Stimulated activated CD8-positive, alpha-beta memory T cell treated with anti-CD3 and anti-CD28 coated beads, Interleukin-12 subunit alpha, Interleukin-12 subunit beta, amount 100 ng/mL, for 4 hours (primary cell): ENCODE results near the gene SOX9.

ENCODE experiments used
- DNase-seq: peaks from one replicate; pipeline ENCODE4 v3.0.0-alpha.2; 2020; ENCODE audit warnings: low read depth

Gene SOX9

DNA sequence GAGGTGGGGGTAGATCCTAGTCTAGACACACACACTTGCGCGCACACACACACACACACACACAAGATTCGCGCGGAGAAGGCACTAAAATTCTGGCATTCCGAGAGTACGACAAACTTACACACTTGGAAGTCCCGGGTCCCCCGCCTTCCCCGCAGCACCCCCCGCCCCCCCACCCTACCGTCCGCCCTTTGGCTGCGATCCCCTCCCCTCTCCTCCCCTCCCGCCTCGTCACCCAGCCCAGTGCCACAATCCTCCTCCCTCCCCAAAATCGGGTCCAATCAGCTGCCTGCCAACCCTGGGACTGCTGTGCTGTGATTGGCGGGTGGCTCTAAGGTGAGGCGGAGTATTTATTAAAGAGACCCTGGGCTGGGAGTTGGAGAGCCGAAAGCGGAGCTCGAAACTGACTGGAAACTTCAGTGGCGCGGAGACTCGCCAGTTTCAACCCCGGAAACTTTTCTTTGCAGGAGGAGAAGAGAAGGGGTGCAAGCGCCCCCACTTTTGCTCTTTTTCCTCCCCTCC is at the start of gene SOX9:
Gene SOX9 (plus strand): TSS at position 379 of the 522 bp plus-strand sequence. CDS start 372 bp downstream, outside the sequence.
- DNase-seq = no peak

DNA sequence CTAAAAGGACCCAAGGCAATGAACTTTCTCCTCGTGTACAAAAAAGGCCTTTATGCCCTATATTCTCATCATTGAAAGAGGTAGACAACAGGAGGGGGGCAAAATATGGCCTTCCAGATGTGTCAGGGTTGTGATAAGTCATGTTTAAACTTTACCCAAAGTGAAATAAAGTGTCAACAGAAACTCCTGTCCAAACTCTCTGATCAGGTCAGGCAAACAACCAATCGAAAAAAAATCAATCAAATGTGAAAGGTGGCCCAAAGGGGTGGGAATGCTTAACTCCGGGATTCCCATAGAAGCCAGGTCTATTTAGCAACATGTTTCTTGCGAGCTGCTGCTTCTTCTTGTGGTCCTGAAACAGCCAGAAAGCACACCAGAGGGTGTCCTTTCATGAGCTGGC is 49.5 kb upstream of the SOX9 start:
- DNase-seq = no peak

DNA sequence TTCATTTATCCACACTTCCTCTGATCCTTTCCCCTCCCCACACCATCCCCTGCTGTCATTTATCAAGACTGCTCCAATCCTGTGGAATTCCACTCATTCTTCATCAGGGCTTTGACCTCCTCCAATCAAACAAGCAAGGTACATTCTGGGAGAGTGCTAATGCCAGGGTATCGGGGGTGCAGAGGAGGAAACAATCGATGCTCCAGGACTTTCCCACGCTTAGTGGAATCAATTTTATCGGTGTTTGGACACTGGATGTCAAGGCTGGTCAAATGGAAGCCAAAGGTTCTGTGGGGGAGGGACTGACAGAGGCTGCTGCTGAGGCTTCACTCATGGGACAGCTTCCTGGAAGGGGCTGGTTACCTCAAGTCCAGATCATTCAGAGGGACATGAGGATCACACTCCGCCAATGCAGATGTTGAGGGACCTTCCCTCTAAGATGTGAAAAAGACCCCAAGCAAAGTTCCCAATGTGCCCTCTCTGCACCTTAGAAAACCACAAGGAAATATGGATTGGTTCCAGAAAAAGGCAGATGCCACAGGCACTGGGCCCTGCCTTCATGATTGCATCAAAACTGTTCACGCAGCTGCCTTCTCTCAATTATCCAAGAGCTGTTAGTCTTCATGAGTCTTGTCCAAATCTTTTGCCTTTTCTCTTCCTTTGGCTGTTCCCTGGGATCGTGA is 44.7 kb upstream of the SOX9 start:
- DNase-seq = no peak

DNA sequence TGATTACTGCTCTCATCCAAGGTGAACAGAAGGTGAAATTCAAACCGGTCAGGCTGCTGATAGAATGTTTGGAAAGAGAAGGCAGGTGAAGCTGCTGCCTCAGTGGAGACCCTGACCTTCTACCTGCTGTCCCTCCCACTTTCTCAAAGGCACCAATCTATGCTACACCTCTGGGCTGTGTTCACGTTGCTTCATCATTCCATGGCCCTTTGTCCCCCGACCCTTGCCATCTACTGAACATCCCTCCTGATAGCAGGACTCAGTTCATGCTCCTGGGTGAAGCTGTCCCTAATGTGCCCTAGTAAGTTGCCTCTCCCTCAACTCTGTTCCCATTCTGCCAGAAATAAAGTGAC is 44.2 kb upstream of the SOX9 start:
- no peak for DNase-seq

DNA sequence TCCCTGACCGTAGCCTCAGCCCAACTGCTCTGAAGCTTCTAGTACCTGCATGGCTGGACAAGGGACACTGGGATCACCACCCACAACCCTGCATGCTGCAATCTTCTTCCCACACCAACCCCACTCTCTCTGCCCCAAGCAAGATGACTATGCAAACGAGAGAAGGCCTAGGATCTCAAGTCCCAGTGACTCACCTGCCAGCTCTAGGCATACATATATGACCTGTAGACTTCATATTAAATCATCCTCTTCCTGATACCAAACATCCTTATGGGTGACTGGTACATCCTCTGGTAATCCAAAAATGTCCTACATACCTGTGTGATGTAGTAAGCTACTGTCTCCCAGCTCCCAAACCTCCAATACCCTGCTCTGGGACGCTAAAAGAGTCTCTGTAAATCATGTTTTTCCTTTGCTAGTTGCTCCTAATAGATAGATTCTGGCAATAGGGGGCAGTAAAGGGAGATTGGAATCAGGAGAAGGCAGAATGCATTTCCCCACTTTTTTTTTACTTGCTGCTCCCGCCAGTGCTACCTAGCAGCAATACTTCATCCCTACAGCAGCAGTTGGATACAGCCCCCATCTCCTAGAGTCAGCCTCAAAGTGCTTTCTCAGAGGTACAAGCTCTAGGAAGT is 43.4 kb upstream of the SOX9 start:
- DNase-seq = no peak

DNA sequence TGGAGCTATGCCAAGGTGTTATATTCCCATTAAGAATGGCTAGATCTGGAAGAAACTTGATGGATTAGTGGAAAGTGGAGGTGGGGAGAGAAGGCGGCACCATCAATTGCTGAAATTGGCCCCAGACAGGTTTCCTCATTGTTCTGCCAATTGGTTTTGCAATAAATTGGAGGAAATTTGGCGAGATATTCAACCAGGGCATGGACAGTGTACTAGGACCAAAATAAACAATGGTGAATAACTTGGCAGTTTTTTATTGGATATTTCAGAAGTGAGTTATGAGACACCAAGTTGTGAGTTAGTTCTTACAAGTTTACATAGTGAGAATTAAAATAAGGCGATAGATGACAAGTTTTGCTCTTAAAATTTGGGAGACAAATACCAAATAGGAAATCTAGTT is 41.1 kb upstream of the SOX9 start:
- no peak for DNase-seq

DNA sequence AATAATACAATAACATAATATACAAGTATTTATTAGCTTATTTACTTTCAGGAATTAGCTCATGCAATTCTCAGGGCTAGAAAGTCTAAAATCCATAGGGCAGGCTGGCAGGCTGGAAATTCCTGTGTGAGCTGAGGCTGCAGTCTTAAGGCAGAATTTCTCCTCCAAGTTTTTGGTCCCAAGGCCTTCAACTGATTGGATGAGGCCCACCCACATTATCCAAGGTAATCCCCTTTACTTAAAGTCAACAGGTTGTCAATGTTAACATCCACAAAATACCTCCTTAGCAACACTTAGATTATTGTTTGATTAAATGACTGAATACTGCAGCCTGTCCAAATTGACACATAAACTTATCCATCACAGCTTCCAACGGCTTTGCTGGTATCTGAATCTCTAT is 32.9 kb upstream of the SOX9 start:
- DNase-seq = no peak

DNA sequence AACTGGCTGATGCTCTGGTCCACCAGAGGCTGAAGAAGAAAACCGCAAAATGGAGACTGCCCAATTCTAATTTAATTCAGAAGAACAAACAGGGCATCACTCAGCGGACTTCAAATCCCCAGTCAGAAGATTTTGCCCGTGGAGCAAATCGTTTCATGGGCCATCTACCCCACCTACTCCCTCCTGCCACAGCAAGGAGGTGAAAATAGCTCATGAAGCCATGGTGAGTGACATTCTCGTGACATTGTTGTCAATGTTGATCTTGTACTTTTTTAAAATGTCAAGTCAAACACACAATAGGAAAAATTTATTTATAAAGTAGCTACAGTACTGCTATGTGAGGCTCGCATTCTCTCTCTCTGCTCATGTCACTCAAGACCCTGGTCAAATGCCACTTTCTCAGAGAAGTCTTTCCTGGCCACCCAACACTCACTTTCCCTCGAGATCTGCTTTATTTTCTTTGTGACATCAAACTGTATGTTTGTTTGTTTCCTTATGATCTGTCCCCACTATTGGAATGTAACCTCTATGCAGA is 31.3 kb upstream of the SOX9 start:
- no peak for DNase-seq

DNA sequence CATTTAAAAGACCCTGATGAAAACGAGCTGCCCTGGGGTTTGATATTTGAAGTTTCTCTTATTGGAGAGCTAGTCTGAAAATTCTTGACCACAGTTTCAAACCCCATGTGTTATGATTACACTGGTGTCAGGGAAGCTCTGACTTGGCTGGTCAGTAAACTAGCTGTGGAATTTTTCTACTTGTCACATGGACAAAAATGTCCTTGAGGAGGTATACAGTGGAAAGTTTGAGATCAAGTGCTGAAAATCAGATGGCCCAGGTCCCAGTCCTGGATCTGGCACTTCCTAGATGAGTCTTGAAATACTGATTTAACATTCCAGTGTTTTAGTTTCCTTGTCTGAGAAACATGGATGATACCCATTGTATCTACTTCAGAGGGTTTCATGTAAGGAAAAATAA is 30.7 kb upstream of the SOX9 start:
- no peak for DNase-seq

DNA sequence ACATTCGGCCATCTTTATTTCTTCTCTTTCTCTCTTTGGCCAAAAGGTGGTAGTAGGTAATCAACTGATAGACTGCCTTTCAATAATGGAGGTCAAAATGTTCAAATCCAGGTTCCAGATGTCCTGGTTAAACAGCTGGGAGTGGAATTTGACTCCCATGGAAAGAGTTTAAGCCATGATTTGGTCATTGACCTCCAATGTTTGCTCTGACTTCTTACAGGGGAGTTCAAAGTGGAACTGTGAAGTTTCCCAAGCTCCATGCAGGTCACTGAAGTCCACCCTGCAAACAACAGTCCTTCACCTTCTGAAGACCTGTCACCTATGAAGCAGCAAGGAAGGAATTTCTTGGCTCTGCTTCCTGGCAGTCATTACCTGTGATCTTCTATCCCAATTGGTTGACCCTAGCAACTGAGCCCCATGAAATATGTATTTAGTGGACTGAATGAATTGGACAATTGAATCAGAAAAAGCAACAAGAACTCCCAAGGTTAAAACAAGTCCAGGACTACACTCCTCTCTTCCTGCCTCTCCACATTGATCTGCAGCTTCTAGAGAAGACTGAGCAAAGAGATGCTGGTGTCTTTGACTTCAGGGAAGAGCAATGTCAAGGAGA is 28.0 kb upstream of the SOX9 start:
- no peak for DNase-seq

DNA sequence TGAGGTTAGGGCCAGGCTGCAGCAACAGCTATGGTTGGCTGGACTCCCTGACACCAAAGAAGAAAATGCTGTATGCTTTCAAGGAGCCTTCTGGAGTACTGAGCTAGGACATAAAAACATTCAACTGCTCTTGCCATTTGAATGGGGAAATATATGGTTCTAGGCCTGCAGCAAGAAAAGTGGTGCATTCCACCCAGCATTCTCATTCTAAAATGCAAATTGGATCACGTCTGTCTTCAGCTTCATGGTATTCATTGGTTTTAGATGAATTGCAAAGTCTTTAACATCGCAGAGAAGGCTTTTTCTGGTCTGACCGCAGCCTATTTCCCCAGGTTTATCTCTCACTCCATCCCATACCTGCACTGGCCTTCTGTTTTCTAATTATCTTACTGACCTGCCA is 27.1 kb upstream of the SOX9 start:
- DNase-seq = no peak

DNA sequence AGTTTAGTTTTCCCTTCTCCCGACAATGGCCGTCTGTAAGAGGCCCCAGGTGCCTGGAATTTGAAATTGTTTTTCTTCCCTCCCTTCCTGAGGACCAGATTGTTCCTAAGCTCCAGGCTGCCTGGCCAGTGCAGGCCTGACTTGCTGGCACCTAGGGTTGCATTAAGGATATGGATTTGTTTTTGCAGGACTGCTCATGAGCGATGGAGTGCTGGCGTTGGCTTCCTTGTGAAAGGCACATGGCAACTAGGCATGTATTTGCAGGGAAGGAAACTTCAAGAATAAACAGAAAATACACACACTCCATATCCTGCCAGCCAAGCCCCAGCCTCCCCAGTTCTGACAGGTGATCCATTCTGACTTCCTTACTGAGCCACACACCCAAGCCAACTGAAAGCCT is 25.5 kb upstream of the SOX9 start:
- no peak for DNase-seq

DNA sequence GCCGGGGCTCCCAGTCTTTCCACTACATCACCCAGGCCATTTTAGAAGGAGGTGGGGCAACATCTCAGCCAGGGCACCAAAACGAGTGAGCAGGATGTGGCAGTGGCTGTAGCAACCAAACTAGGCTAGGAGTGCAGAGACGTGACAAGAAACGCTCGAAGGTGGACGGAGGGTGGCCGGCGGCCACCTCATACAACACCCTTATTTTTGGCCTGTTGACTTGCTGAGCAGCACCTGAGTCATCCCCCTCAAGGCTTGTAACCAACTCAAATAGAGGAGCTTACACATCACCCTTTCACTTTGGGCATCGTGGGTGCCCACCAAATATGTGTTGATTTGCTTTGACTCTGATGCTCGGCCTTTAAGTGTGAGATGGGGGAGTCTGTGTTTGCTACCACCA is 23.7 kb upstream of the SOX9 start:
- DNase-seq = no peak

DNA sequence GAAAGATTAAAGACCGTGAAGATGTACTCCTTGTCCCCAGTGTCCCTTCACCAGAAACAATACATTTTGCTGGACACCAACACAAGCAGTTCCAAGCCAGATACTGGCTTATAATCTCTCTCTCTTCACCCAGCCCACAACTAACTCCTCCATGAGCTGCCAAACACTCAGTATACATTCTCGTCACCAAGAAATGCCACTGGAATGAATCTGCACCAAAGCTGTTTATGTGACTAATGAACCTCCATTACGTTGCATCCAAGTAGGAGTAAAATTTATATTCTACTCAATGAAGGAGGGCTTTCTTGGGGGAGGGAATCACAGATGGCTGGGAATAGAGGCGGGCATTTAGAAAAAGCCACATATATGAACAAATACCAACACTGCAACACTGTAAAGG is 20.9 kb upstream of the SOX9 start:
- no peak for DNase-seq

DNA sequence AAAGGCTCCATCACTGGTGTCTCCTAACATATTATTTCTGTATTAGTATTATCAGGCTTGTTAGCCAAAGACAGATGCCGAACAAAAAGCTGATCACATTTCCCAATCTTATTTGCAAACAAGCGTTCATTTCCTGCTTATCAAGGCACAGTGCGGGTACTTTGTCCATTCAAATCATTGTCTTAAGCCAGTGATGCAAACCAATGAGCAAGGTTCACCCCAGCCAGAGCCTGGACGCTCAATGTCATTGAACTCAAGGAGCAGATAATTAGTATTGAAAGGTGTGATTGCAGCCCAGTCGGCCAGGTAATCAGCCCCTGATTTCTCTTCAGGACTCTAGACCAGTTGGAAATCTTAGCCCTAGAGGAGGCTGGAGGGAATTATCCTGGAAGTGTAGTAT is 20.4 kb upstream of the SOX9 start:
- no peak for DNase-seq

DNA sequence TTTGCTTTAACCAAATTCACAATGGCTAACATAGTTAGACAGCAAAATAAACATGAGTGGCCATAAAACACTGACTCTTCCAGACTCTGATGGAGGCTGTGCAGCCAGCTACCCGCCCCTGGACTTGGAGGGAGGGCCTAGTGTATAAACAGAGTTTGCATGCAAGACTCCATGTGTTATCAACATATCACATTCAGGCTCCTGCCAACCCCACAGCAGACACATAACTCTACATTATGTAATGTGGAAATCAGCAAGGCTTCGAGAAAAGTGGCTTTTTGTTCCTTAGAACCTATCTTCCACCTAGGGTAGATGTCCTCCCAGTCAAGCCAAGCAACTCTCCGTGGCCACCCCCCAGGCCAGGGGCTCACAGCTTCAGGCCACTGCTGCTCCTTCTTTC is 19.3 kb upstream of the SOX9 start:
- DNase-seq = no peak

DNA sequence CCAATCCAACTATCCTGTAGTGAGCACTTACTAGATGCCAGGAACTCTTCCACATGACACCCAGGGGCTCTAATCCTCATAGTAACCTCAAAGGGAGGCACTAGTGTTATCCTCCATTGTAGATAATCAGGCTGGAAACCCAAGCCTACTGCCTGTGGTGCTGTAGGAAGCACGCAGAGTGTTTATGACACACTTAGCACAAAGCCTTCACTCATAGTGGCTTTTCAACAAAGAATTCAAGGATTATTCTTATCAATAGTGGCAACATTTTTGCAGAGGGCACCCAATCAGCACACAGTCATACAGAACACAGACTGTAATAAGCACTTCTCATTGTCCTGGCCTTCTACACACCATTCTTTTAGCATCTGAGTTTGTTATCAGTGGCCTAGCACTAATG is 18.5 kb upstream of the SOX9 start:
- DNase-seq = no peak

DNA sequence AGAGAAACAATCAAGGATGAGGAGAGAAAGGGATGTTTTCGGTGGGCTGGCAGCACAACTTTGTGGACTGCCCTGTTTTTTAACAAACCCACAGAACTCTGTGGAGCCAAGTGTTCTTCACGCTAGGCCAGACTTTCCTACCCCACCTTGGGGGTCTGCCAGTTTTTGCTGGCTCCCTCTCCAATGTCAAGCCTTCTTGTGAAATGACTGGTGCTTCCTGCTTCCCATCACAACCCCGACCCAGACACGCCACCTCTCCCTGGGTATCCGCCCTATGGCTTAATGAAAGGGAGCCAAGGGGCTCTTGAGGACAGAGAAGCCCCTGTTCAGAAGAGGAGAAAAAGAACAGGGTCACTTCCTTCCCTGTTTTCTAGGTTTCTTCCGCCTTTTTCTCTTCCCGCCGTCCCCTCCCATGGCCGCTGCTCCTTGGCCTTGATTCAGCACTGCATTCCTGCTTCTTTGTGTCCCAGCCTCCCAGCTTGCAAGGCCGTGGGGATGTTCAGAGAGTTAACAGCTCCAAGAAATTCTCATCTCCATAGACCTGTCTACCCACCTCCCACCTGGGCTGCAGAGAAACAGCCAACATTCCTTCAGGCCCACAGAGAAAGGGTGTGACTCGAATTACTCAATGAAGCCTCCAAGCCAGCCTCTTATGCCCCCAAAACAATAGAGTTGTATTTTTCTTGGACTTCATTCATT is 16.5 kb upstream of the SOX9 start:
- DNase-seq = no peak

DNA sequence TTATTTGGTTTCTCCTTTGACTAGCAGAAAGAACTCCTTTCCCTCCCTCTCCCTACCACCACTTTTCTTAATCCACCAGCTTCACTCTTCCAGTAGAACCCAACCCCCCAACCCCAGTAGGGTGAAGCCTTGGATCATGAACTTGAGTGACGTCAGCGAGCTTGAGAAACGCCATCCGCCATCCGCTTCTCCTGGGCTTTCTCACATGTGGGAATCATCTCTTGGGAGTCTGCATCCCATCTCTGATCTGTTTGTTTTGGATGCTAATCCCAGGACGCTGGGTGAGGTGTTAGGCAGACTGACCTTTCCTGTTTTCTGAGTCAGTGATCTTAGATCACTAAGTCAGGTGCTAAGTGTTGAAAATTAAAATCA is 16.0 kb upstream of the SOX9 start:
- no peak for DNase-seq

DNA sequence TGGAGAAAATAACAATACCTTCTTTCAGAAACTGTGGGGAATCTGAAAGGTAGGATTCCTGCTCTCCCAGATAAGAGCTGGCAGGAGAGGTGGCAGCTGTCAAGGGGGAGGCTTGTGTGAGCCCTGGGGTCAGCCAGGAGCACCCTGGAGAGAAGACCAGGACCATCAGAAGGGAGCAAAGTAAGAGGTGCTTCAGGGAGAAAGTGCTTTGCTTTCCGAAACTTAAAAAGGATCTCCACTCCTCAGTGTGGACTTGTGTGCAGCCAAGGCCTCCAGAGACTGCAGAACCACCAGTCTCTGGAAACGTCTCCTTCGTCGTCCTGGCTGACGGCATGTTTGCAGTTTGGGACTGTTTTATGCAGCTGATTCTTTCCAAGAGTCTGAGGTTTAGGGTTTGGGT is 13.7 kb upstream of the SOX9 start:
- no peak for DNase-seq

DNA sequence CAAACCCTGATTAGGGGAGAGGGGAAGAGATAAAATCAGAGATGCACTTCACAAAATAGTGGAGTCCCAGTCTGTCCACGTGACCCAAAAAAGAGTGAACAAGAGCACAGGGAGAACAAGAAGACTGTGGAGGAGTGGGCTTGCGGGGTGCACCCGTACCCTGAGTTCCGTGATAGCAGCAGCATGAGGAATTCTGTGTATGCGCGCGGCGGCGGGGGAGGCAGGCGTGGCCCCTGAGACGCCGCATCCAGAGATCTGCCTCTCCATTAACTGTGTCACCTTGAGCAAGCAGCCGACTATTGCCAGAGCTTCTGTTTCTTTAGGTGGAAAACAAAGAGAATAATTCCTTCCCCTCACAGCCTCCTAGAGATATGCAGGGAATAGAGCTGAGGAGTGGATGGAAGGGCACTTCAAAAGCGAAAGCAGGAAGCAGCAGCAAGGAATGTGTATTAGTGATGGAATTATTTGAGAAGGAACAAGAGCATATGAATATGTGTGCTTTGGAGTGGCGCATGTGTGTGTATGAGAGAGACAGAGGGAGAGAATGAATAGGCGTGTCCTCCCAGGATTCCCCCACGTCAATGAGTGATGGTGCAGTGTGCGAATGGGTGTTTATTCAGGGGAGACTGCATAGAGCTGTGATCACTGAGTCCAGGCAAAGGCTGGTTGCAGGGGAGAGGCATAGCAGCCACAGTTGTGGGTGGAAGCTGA is 10.4 kb upstream of the SOX9 start:
- no peak for DNase-seq

DNA sequence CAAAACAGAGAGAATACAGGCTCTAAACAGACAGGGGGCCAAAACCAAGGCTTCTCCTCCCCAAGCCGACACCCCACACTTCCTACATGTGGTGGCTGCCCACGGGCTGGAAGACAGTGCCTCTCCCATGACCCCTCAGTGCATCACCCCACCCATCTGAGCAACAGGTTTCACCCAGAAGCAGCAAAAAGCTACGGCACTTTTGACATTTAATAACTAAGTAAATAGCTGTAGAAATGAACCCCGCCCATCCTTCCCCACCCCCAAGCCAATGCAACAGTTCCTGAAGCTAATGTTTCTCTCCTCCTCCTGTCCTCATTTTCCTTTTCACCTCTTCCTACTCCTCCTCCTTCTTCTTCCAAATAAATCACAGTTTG is 9.9 kb upstream of the SOX9 start:
- DNase-seq = no peak
